ENCODE data around the gene CFAP210. TPM values are rescaled to one million over a fixed set of nuclear protein-coding genes. Genes with fewer than 3 reads are reported as not detected.

The CFAP210 gene
- polyA plus RNA-seq, 2 of the 4 experiments (the other 2 are of a cell fraction) = 0.31 to 0.35 TPM

DNA sequence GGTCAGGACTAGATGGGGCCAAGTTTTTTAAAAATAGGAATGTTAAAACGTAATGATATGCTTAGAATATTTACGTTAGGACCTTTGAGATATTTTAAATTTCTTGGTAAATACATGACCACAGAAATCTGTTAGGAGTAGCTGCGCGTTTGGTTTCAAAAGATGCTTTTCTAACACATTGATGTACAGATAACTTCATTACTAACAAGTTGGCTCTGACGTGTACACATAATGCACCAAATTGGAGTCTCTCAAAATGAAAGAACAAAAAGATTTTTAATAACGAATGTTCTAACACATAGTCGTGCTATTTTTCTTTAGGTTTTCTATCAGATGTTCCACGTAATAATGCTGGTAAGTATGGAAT lies 672 bp upstream of the CFAP210 start (continued):
- TF ChIP-seq, protein P1, sequence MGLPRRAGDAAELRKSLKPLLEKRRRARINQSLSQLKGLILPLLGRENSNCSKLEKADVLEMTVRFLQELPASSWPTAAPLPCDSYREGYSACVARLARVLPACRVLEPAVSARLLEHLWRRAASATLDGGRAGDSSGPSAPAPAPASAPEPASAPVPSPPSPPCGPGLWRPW (IDR thresholded peaks at IDR 0.05) = no peak
- TF ChIP-seq RFX5 (IDR thresholded peaks at IDR 0.05) = no peak
- TF ChIP-seq, protein P2, sequence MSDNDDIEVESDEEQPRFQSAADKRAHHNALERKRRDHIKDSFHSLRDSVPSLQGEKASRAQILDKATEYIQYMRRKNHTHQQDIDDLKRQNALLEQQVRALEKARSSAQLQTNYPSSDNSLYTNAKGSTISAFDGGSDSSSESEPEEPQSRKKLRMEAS (IDR thresholded peaks at IDR 0.05) = no peak
- no peak for TF ChIP-seq RARB (CRISPR knock-in tag; IDR thresholded peaks at IDR 0.05)

DNA sequence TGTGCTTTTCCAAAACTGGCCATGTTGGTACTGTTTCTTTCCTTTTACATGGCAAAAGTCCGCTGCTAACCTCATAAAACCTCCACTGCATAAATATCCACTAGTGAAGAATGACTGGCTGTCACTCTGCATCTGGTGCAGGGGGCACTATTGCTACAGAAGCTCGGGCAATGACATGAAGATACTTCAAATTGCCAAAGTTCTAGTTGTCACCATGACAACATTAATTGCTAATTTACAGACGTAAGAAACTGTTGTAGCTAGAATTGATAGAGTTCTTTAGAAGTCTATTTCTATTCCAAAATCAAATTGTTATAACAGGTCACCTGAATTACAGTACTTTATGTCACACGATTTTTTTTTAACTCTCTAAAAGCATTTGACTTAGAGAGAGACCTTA lies 845 bp downstream of the CFAP210 start:
- H3K4me1 ChIP-seq = peaks cover 16% of the 10 kb centered on the region; the same call in 2 of the 3 replicates
- peaks cover 3% of the 10 kb centered on the region; the same call in 1 of the 3 replicates for H3K9me3 ChIP-seq
- 11% methylated on average over 4 of the region's 4 CpGs for WGBS (ENCODE audit: missing lambda C conversion rate)
- TF ChIP-seq, protein P2 (IDR thresholded peaks at IDR 0.05) = no peak
- TF ChIP-seq CBX8 (IDR thresholded peaks at IDR 0.05) = no peak
- TF ChIP-seq JUN (IDR thresholded peaks at IDR 0.05) = no peak
- TF ChIP-seq KDM5A (IDR thresholded peaks at IDR 0.05) = no peak
- no peak for TF ChIP-seq POLR2AphosphoS2 (conservative IDR thresholded peaks at IDR 0.05; ENCODE audit: low read length)
- TF ChIP-seq, protein P3, sequence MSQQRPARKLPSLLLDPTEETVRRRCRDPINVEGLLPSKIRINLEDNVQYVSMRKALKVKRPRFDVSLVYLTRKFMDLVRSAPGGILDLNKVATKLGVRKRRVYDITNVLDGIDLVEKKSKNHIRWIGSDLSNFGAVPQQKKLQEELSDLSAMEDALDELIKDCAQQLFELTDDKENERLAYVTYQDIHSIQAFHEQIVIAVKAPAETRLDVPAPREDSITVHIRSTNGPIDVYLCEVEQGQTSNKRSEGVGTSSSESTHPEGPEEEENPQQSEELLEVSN (IDR thresholded peaks at IDR 0.05; ENCODE audit: borderline replicate concordance, low read depth) = no peak
- TF ChIP-seq HOXB5 (CRISPR knock-in tag; IDR thresholded peaks at IDR 0.05) = no peak
- TF ChIP-seq CHD4 (IDR thresholded peaks at IDR 0.05; ENCODE audit: borderline replicate concordance) = no peak
- TF ChIP-seq CHD2 (IDR thresholded peaks at IDR 0.05; ENCODE audit: low read length, partially characterized antibody) = no peak
- TF ChIP-seq NR3C1 (IDR thresholded peaks at IDR 0.05) = no peak
- TF ChIP-seq HOXA7 (CRISPR knock-in tag; IDR thresholded peaks at IDR 0.05) = no peak
- no peak for TF ChIP-seq MAZ (IDR thresholded peaks at IDR 0.05; ENCODE audit: borderline replicate concordance, low read depth, low read length)
- TF ChIP-seq HOXB13 (CRISPR knock-in tag; IDR thresholded peaks at IDR 0.05; ENCODE audit: low read depth) = no peak
- no peak for TF ChIP-seq RNF2 (IDR thresholded peaks at IDR 0.05; ENCODE audit: borderline replicate concordance, low read depth)
- TF ChIP-seq, protein P1 (IDR thresholded peaks at IDR 0.05) = no peak
- TF ChIP-seq, protein P4, sequence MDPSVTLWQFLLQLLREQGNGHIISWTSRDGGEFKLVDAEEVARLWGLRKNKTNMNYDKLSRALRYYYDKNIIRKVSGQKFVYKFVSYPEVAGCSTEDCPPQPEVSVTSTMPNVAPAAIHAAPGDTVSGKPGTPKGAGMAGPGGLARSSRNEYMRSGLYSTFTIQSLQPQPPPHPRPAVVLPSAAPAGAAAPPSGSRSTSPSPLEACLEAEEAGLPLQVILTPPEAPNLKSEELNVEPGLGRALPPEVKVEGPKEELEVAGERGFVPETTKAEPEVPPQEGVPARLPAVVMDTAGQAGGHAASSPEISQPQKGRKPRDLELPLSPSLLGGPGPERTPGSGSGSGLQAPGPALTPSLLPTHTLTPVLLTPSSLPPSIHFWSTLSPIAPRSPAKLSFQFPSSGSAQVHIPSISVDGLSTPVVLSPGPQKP (IDR thresholded peaks at IDR 0.05; ENCODE audit: low read depth, low read length) = no peak
- no peak for TF ChIP-seq PHF8 (IDR thresholded peaks at IDR 0.05; ENCODE audit: borderline replicate concordance, low read depth)
- CTCF ChIA-PET = interaction anchor here (1.2 to 1.6 kb wide), 2 partner anchors 12 to 120 kb away, joined by 3 to 5 read pairs; partner anchors contain the start of gene FASTKD1
- DNase-seq (ENCODE audit: low read depth in 1 of 2, low spot score in 1 of 2) (peak in 1 of 2 experiments; percentile 17), FAIRE-seq (no peak), ATAC-seq (no peak)
- H3K4me2 ChIP-seq = peak overlapping the region; percentile 96
- no peak overlapping the region for H3K27ac ChIP-seq
- POLR2A ChIA-PET = interaction anchor here (1.3 kb wide), 1 partner anchor 11 kb away, joined by 3 read pairs; no protein-coding TSS in a partner anchor
- H3K4me3 ChIP-seq = peak overlapping the region; percentile 72; the same call in 2 of the 3 replicates

DNA sequence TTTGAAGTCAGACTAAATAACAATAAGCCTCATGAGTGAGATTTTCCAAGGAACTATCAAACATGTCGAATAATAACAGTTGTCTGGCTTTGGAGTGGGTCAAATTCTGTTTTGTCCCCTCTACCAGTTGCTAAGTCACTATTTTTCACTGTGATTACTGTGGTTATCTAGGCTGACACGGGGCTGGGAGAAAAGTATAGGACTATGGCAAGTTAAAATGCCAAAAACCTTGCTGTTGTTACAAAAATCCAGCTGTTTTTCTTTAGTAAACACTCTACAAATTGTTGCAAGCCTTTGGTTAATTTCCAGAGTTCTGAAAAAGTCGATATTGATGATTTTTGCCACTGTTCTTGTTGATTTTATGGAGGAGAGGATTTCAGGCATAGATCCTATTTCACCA lies 1.5 kb downstream of the CFAP210 start:
- Histone ChIP-seq H3K4me3 (no peak overlapping the region), H3K27ac (no peak overlapping the region), H3K9me3 (peaks cover 3% of the 10 kb centered on the region; the same call in 1 of the 3 replicates), H3K4me1 (peaks cover 16% of the 10 kb centered on the region; the same call in 2 of the 3 replicates), H3K4me2 (no peak overlapping the region)
- FAIRE-seq = no peak
- CTCF ChIA-PET = interaction anchor here (0.8 to 1.2 kb wide), 4 partner anchors 14 to 119 kb away, joined by 3 read pairs; partner anchors contain the start of gene FASTKD1
- WGBS (ENCODE audit: missing lambda C conversion rate) = 5% methylated on average over 3 of the region's 3 CpGs
- ATAC-seq = no peak
- TF ChIP-seq MAZ (IDR thresholded peaks at IDR 0.05; ENCODE audit: borderline replicate concordance, low read depth, low read length) (no peak), EHF (CRISPR knock-in tag; IDR thresholded peaks at IDR 0.05) (no peak), TP53 (CRISPR knock-in tag; IDR thresholded peaks at IDR 0.05) (no peak), POLR2AphosphoS2 (conservative IDR thresholded peaks at IDR 0.05; ENCODE audit: low read length) (no peak), CBX8 (IDR thresholded peaks at IDR 0.05) (no peak)
- DNase-seq (ENCODE audit: low read depth in 1 of 2, low spot score in 1 of 2) = no peak
- POLR2A ChIA-PET = no interaction called here
